ENCODE measurements around the gene ACVR1.

DNA sequence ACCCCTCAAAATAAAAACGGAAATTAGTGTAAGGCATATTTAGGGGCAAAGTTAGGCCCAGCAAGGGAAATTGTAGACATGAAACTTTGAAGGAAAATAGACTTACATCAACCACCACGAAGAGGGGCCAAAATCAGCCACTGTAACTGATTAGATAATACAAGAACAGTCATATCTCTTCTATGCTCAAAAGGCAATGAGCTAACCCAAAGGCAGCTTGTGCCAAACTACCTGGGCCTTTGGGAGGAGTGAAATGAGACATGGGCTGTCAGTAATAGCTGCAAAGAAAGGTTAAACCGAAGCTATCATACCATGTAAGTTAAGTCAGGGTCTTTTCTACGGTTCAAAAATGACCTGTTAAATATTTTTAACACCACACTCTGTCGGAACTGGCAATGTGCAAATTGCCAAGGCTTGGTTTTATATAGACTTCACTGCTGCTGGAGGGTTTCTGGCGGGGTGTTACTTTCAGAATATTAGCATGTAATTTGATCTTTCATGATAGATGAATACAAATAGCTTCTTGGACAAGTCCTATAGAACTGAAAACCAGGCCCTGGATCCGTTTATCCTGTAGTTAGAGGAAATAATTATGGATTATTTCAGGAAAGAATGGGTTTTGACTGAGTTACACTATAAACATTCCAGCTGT lies 69.6 kb downstream of the ACVR1 start:
- TF ChIP-seq CTCF (IDR thresholded peaks at IDR 0.05) (no peak), POLR2AphosphoS5 (IDR thresholded peaks at IDR 0.05) (no peak), POLR2A (IDR thresholded peaks at IDR 0.05) (no peak), EP300 (IDR thresholded peaks at IDR 0.05) (no peak)
